ENCODE data around the gene ZNF195.
"Not testable (repeated sequence)": the region's sequence is repeated elsewhere in the genome, so short reads cannot be mapped to it uniquely, and the experiment has no call there.

The ZNF195 gene

GRCh38 chr11:3346587-3346986, 32.4 kb downstream of the ZNF195 start:
- DNase-seq, result no peak

- no peak for DNase-seq
Measured at GRCh38 chr11:3345736-3346135, 33.2 kb downstream of the ZNF195 start.

GRCh38 chr11:3344327-3345174, 34.4 kb downstream of the ZNF195 start:
- no peak for DNase-seq

- DNase-seq, result no peak
Measured at GRCh38 chr11:3342709-3343108, 36.2 kb downstream of the ZNF195 start.

- DNase-seq, result no peak
Measured at GRCh38 chr11:3341298-3341697, 37.6 kb downstream of the ZNF195 start.

- peak; percentile 56 for DNase-seq
Measured at GRCh38 chr11:3340025-3340424, 38.9 kb downstream of the ZNF195 start.

GRCh38 chr11:3339340-3339624, 39.7 kb downstream of the ZNF195 start:
- DNase-seq, result no peak

GRCh38 chr11:3338569-3339339, 40.2 kb downstream of the ZNF195 start:
- no peak for DNase-seq

- DNase-seq, result not testable (repeated sequence)
Measured at GRCh38 chr11:3336420-3336819, 42.5 kb downstream of the ZNF195 start.

- DNase-seq, result not testable (repeated sequence)
Measured at GRCh38 chr11:3333157-3333556, 45.8 kb downstream of the ZNF195 start.

GRCh38 chr11:3331078-3331477, 47.9 kb downstream of the ZNF195 start:
- DNase-seq, result not testable (repeated sequence)

GRCh38 chr11:3330064-3330463, 48.9 kb downstream of the ZNF195 start:
- not testable (repeated sequence) for DNase-seq

GRCh38 chr11:3328503-3328902, 50.4 kb downstream of the ZNF195 start:
- DNase-seq, result not testable (repeated sequence)

- DNase-seq, result not testable (repeated sequence)
Measured at GRCh38 chr11:3326450-3326849, 52.5 kb downstream of the ZNF195 start.

GRCh38 chr11:3324724-3325123, 54.2 kb downstream of the ZNF195 start:
- DNase-seq, result not testable (repeated sequence)
